ENCODE results near the gene HPS5.

Gene HPS5

DNA sequence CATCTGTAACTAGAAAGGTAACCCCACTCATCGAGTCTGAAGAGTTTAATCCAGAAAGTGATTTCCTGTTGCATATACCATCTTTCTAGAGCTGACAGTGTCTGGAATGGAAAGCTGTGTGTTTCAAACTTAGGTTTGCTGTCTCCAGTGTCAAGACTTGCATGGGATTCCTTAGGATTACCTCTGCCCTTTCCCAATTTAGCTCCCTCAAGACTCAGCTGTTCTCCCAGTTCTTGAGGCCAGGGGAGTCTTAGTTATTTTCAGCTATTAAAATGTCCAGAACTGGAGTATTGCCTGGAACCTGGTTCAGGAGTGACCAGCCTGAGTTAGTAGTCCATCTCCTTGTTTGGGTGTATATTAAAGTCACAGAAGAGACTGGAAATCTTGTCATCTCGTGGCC, 47.5 kb upstream of the HPS5 start:
- Histone ChIP-seq H3K36me3 (ENCODE audit: control insufficient read depth in 2 of 2, insufficient read depth in 1 of 2, low read length in 2 of 2) (peaks cover 7 to 37% of the 10 kb centered on the region in 2 experiments; a peak in 2 of 3 replicates), H3K4me3 (ENCODE audit: low read depth, low read length) (no peak overlapping the region), H3K4me1 (ENCODE audit: control insufficient read depth, insufficient read depth, low read length) (no peaks in the 10 kb centered on the region), H3K9me3 (ENCODE audit: control insufficient read depth, insufficient read depth, low read depth, low read length) (no peaks in the 10 kb centered on the region), H3K27ac (ENCODE audit: extremely low read depth, low read depth, low read length) (no peak overlapping the region)
- CTCF ChIA-PET = interaction anchor here (0.6 kb wide), 1 partner anchor 15 kb away, joined by 3 read pairs; no protein-coding TSS in a partner anchor
- no peak for TF ChIP-seq ZNF658 (tag by site-specific recombination; IDR thresholded peaks at IDR 0.05)
- no peak for TF ChIP-seq ZNF274 (IDR thresholded peaks at IDR 0.05; ENCODE audit: low read length)
- TF ChIP-seq ZNF274 (tag by site-specific recombination; IDR thresholded peaks at IDR 0.05; ENCODE audit: borderline replicate concordance) = no peak
- TF ChIP-seq ZNF391 (tag by site-specific recombination; IDR thresholded peaks at IDR 0.05; ENCODE audit: borderline replicate concordance, low read depth) = no peak
- TF ChIP-seq ZNF639 (tag by site-specific recombination; IDR thresholded peaks at IDR 0.05) = no peak
- no peak for TF ChIP-seq ZNF629 (tag by site-specific recombination; IDR thresholded peaks at IDR 0.05)
- no peak for TF ChIP-seq IKZF3 (tag by site-specific recombination; IDR thresholded peaks at IDR 0.05)
- TF ChIP-seq ZNF624 (tag by site-specific recombination; IDR thresholded peaks at IDR 0.05) = no peak
- TF ChIP-seq PATZ1 (tag by site-specific recombination; IDR thresholded peaks at IDR 0.05) = no peak
- TF ChIP-seq ZFP37 (tag by site-specific recombination; IDR thresholded peaks at IDR 0.05) = no peak
- no peak for TF ChIP-seq ZNF23 (tag by site-specific recombination; IDR thresholded peaks at IDR 0.05; ENCODE audit: borderline replicate concordance)
- TF ChIP-seq SCRT1 (tag by site-specific recombination; IDR thresholded peaks at IDR 0.05; ENCODE audit: borderline replicate concordance) = no peak
- TF ChIP-seq ZFP3 (tag by site-specific recombination; IDR thresholded peaks at IDR 0.05; ENCODE audit: low read depth) = no peak
- no peak for TF ChIP-seq SP7 (tag by site-specific recombination; IDR thresholded peaks at IDR 0.05)
- POLR2A ChIA-PET = interaction anchor here (1.0 kb wide), 1 partner anchor 15 kb away, joined by 3 read pairs; no protein-coding TSS in a partner anchor

- POLR2A ChIA-PET = interaction anchor here (1.0 kb wide), 1 partner anchor 26 kb away, joined by 4 read pairs; the partner anchor contains the start of gene LDHA
- peaks cover 13 to 48% of the 10 kb centered on the region in 2 experiments for H3K36me3 ChIP-seq (ENCODE audit: control insufficient read depth in 2 of 2, insufficient read depth in 1 of 2, low read length in 2 of 2)
These were observed 46.3 kb upstream of the HPS5 start for GRCh38 chr11:18368221-18368620.

DNA sequence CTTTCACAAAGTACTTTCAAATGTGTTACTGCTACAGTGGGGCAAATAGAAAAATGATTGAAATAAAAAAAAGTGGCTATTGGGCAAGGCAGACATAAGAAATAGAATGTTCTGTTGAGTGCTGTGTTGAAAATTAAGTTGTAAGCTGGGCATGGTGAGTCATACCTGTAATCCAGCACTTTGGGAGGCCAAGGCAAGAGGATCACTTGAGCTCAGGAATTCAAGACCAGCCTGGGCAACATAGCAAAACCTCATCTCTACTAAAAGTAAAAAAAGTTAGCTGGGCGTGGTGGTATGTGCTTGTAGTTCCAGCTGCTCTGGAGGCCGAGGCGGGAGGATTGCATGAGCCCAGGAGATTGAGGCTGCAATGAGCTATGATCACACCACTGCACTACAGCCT, 45.5 kb upstream of the HPS5 start:
- no peak overlapping the region for H3K27ac ChIP-seq (ENCODE audit: extremely low read depth, low read depth, low read length)
- no peaks in the 10 kb centered on the region for H3K4me1 ChIP-seq (ENCODE audit: control insufficient read depth, insufficient read depth, low read length)
- no peaks in the 10 kb centered on the region for H3K9me3 ChIP-seq (ENCODE audit: control insufficient read depth, insufficient read depth, low read depth, low read length)
- no peak overlapping the region for H3K4me3 ChIP-seq (ENCODE audit: low read depth, low read length)
- ChIA-PET POLR2A (interaction anchor here (0.9 to 1.0 kb wide), 2 partner anchors 27 to 28 kb away, joined by 3 to 4 read pairs; partner anchors contain the start of gene LDHA), CTCF (no interaction called here)
- TF ChIP-seq ZBTB7A (tag by site-specific recombination; IDR thresholded peaks at IDR 0.05; ENCODE audit: low read depth) (no peak), IKZF3 (tag by site-specific recombination; IDR thresholded peaks at IDR 0.05) (no peak), ZNF121 (tag by site-specific recombination; IDR thresholded peaks at IDR 0.05) (no peak), ZNF211 (tag by site-specific recombination; IDR thresholded peaks at IDR 0.05; ENCODE audit: low read depth) (no peak), ZBTB8A (tag by site-specific recombination; IDR thresholded peaks at IDR 0.05) (no peak), ZNF596 (tag by site-specific recombination; IDR thresholded peaks at IDR 0.05) (no peak), BCL6B (tag by site-specific recombination; IDR thresholded peaks at IDR 0.05) (no peak), ZNF747 (tag by site-specific recombination; IDR thresholded peaks at IDR 0.05) (no peak), KLF16 (tag by site-specific recombination; IDR thresholded peaks at IDR 0.05) (no peak), SCRT2 (tag by site-specific recombination; IDR thresholded peaks at IDR 0.05) (no peak), OSR2 (tag by site-specific recombination; IDR thresholded peaks at IDR 0.05) (no peak)
- TF ChIP-seq, protein P1, sequence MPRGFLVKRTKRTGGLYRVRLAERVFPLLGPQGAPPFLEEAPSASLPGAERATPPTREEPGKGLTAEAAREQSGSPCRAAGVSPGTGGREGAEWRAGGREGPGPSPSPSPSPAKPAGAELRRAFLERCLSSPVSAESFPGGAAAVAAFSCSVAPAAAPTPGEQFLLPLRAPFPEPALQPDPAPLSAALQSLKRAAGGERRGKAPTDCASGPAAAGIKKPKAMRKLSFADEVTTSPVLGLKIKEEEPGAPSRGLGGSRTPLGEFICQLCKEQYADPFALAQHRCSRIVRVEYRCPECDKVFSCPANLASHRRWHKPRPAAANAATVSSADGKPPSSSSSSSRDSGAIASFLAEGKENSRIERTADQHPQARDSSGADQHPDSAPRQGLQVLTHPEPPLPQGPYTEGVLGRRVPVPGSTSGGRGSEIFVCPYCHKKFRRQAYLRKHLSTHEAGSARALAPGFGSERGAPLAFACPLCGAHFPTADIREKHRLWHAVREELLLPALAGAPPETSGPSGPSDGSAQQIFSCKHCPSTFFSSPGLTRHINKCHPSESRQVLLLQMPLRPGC (tag by site-specific recombination; IDR thresholded peaks at IDR 0.05) = no peak
- peaks cover 13 to 52% of the 10 kb centered on the region in 2 experiments for H3K36me3 ChIP-seq (ENCODE audit: control insufficient read depth in 2 of 2, insufficient read depth in 1 of 2, low read length in 2 of 2)

More at GRCh38 chr11:18368221-18368620, 46.3 kb upstream of the HPS5 start:
- no peak for TF ChIP-seq ZNF558 (tag by site-specific recombination; IDR thresholded peaks at IDR 0.05)
- no peak for TF ChIP-seq ZNF426 (tag by site-specific recombination; IDR thresholded peaks at IDR 0.05)
- no peak for TF ChIP-seq YY1 (tag by site-specific recombination; IDR thresholded peaks at IDR 0.05)
- TF ChIP-seq ZNF350 (tag by site-specific recombination; IDR thresholded peaks at IDR 0.05) = no peak
- no peak for TF ChIP-seq ZNF114 (tag by site-specific recombination; IDR thresholded peaks at IDR 0.05)
- no peak for TF ChIP-seq IKZF3 (tag by site-specific recombination; IDR thresholded peaks at IDR 0.05)
- no peak for TF ChIP-seq ZNF239 (tag by site-specific recombination; IDR thresholded peaks at IDR 0.05)
- no peak for TF ChIP-seq SCRT2 (tag by site-specific recombination; IDR thresholded peaks at IDR 0.05)
- Histone ChIP-seq H3K4me1 (ENCODE audit: control insufficient read depth, insufficient read depth, low read length) (no peaks in the 10 kb centered on the region), H3K27ac (ENCODE audit: extremely low read depth, low read depth, low read length) (no peak overlapping the region), H3K4me3 (ENCODE audit: low read depth, low read length) (no peak overlapping the region), H3K9me3 (ENCODE audit: control insufficient read depth, insufficient read depth, low read depth, low read length) (no peaks in the 10 kb centered on the region)
- CTCF ChIA-PET = no interaction called here
